ENCODE measurements around the gene RRP1. TPM values are rescaled to one million over a fixed set of nuclear protein-coding genes. Genes with fewer than 3 reads are reported as not detected.

Gene RRP1
- total and polyA plus RNA-seq, 8 donors, result 7.6 to 18.4 (median 12.3) TPM

GRCh38 chr21:43783098-43783700, 6.2 kb upstream of the RRP1 start:
- no peak for TF ChIP-seq CTCF (IDR thresholded peaks at IDR 0.05)
- DNase-seq (peak in 1 of 6 donors; percentile 25), FAIRE-seq (no peak), ATAC-seq (peak in 1 of 4 donors; percentile 31)
- 68 to 75% methylated on average over 17 of the region's 17 CpGs for WGBS, 2 donors
- Histone ChIP-seq H3K4me3 (no peak overlapping the region), H3K4me1 (no peaks in the 10 kb centered on the region), H3K27ac (peak overlapping the region in 1 of 4 donors; percentile 30), H3K27me3 (no peaks in the 10 kb centered on the region), H3K36me3 (no peaks in the 10 kb centered on the region), H3K9me3 (no peaks in the 10 kb centered on the region)
- intact Hi-C loops (cut with DNase I), result no loop called here

- Histone ChIP-seq H3K4me3 (no peak overlapping the region), H3K27ac (no peak overlapping the region), H3K9me3 (no peaks in the 10 kb centered on the region), H3K4me1 (peaks cover 0 to 6% (median 0%) of the 10 kb centered on the region in 3 donors), H3K36me3 (no peaks in the 10 kb centered on the region), H3K27me3 (no peaks in the 10 kb centered on the region)
- intact Hi-C loops (cut with DNase I), result no loop called here
- 42% methylated on average over 3 of the region's 3 CpGs for WGBS, 2 donors
- no peak for ATAC-seq
- no peak for FAIRE-seq
- TF ChIP-seq CTCF (IDR thresholded peaks at IDR 0.05), result no peak
- DNase-seq, result no peak
Observed at GRCh38 chr21:43785134-43785533, 4.2 kb upstream of the RRP1 start.

- Histone ChIP-seq H3K27ac (no peak overlapping the region), H3K36me3 (no peaks in the 10 kb centered on the region), H3K4me3 (no peak overlapping the region), H3K9me3 (no peaks in the 10 kb centered on the region), H3K4me1 (peaks cover 0 to 15% (median 5%) of the 10 kb centered on the region in 3 donors), H3K27me3 (no peaks in the 10 kb centered on the region)
- 80 to 82% methylated on average over 18 of the region's 18 CpGs for WGBS, 2 donors
- peak in 1 of 6 donors; percentile 50 for DNase-seq
- FAIRE-seq, result no peak
- intact Hi-C loops (cut with DNase I), result no loop called here
- no peak for ATAC-seq
- TF ChIP-seq CTCF (IDR thresholded peaks at IDR 0.05), result no peak
Observed at GRCh38 chr21:43786300-43786806, 3.0 kb upstream of the RRP1 start.

- no peaks in the 10 kb centered on the region for H3K27me3 ChIP-seq
- no peak overlapping the region for H3K27ac ChIP-seq
- peak in 1 of 6 donors; percentile 39 for DNase-seq
- intact Hi-C loops (cut with DNase I), result no loop called here
- TF ChIP-seq CTCF (IDR thresholded peaks at IDR 0.05), result no peak
- peaks cover 0 to 2% (median 0%) of the 10 kb centered on the region in 3 donors for H3K36me3 ChIP-seq
- no peak for FAIRE-seq
- no peak overlapping the region for H3K4me3 ChIP-seq
- H3K4me1 ChIP-seq, result peaks cover 0 to 15% (median 5%) of the 10 kb centered on the region in 3 donors
- no peak for ATAC-seq
- H3K9me3 ChIP-seq, result no peaks in the 10 kb centered on the region
- 83 to 90% methylated on average over 38 of the region's 38 CpGs for WGBS, 2 donors
Observed at GRCh38 chr21:43786807-43787440, 2.5 kb upstream of the RRP1 start.

Data from pancreas (tissue), 10 donors.